Dedifferentiated amniotic fluid mesenchymal stem cell (primary cell): Measurements from ENCODE around the gene ANKRA2.
A peak's percentile ranks its signal among the peaks of the same experiment; 100 is the strongest.

Source experiments
- DNase-seq: peaks from one replicate; pipeline ENCODE4 v3.0.0-alpha.2; 2016; ENCODE audit errors: extremely low spot score

ANKRA2 gene

DNA sequence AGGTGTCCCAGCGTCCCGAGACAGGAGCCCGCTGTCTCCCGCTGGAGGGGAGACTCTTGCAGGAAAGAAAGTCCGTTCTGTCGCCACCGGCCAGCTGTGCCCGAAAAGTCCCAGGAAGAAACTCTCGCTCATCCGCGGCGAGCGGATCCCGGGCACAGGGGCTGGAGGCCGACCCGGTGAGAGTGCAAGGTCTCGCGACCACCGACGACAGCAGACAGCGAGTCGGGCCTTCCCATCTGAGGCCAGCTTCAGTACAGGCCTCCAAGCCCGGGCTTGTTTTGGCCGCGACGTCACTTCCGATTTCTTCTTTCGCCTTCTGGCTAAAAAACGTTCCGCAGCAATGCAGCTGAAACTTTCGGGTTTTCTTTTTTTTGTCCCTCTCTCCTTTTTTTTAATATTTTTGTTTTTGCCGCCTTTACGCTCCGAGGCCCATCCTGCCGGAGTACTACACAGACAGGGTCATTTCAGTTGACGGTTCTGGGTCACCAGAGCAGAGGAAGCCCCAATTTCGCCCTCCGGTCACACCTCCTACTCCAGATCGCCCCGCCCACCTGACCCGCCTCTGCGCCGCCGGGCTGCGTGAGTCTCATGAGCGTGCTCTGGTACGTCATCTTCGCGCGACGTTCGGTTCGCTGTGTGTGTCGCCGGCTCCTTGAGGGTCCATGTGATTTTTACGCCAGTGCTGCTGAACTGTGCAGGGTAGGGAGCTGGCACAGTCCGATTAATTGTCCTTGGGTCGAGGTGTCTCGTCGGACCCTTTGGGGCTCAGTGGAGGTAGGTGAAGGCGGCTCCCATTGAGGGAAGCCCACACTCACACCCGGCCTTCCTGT, at the start of gene ANKRA2, which contains the start of gene UTP15:
Gene ANKRA2 (minus strand): TSS at position 501 of the 830 bp plus-strand sequence. CDS start 2,758 bp downstream, outside the sequence.
Gene UTP15 (plus strand): TSS at position 605 of the 830 bp plus-strand sequence. CDS start 1,602 bp downstream, outside the sequence.
- DNase-seq = peak; percentile 98

DNA sequence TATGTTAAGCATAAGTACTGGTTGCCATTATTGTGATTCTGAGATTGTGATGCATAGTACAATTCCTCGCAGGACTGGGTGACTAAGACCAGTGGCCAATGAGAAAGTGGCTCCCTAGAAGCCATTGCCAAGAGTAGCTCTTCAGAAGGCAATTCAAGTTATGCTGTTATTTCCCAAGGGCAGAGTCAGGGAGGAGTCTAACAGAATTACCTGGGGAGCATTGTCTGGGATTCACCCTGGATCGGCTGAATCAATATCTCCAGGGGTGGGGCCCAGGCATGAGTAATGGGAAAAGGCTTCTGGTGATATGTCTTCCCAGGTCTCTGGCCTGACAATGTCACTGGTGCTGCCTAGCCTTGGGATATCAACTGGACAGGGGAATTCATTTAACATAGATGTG, 49.6 kb upstream of the ANKRA2 start:
- no peak for DNase-seq

DNA sequence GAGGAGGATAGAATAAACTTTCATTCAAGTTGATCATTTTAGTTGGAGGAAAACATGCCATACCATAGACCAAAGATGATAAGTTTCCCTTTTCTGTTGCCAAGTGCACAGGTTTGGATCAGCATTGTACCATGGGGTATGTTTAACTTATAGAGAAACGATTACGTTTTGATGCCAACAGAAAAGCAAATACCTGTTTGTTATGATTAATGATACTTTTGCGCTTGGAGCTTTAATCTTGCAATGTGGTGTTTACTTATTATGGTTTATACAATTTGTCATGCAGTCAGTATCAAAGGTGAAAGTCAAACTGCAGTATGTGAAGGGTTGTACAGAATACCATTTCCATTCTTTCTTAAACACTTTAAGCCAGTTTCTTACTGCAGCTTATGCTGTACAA, 47.4 kb upstream of the ANKRA2 start:
- no peak for DNase-seq

- DNase-seq = no peak
Measured at GRCh38 chr5:73607228-73607627, 41.8 kb upstream of the ANKRA2 start.

DNA sequence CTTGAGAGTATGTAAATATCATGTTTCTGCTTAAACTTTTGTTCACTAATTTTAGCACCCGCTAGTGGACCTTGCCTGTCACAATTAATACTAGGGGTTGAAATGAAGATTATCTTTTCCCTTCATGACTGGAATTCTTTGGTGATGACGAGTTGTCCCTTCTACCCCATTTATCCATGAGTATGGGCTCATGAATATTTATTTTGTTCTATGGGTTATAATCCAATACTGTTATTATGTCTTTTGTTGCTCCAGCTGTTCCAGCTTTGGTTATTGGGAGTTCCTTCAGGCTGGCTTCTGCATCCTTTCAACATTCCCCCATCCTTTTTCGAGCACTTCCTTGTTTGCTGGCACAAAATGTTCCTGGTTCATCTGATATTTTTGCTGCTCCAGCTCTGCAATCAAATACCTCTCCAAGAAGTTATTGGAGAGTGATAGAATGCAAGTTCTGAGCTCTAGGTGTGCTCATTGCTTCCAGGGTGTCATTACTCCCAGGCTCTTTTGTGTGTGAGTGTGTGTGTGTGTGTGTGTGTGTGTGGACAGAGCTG, 40.8 kb upstream of the ANKRA2 start:
- no peak for DNase-seq

DNA sequence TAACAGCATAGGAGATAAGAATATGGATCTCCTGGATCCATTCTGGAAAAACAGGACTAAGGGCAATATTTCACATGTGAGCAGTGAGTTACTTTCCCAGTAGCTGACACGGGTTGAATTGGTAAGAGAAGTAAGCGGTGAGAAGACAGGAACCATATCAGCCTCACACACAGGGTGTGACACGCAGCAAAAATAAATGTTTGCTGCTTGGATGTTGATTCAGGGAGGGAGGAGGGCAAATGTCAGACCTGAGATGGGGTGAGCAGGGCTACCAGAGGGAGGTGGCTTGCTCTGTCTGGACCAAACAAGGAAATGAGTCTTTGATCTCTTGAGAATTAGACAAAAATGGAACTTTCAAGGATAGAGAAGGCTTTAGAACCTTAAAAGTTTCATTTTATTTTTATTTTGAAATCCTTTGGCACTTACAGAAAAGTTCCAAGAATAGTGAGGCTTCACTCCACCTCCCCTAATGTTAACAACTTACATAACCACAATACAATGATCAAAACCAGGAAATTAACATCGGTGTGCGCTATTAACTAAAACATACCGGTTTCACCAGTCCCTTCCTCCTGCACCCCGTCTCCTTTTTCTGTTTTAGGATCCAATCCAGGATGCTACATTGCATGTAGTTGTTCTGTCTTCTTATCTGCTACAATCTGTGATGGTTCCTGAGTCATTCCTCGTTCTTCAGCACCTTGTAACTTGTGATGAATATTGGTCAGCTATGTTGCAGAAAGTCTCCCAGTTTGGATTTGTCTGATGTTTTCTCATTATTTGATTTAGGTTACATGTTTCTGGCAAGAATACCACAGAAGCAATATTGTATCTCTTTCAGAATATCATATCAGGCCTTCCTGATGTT, 40.0 kb upstream of the ANKRA2 start:
- no peak for DNase-seq

DNA sequence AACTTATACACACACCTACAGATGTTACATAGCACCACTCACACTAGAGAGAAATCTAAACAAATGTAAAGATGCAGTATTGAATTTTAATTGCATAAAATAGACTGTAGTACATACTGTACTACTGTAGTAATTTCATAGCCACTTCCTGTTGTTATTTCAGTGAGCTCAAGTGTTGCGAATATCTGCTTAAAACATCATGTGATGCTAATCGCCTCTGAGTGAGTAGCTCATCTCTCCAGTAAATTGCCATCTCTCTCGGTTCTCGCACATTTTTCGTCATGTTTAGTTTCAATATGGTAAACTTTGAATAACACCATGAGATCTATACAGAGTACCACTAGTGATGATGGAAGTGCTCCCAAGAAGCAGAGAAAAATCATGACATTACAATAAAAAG, 38.6 kb upstream of the ANKRA2 start:
- DNase-seq = no peak

DNA sequence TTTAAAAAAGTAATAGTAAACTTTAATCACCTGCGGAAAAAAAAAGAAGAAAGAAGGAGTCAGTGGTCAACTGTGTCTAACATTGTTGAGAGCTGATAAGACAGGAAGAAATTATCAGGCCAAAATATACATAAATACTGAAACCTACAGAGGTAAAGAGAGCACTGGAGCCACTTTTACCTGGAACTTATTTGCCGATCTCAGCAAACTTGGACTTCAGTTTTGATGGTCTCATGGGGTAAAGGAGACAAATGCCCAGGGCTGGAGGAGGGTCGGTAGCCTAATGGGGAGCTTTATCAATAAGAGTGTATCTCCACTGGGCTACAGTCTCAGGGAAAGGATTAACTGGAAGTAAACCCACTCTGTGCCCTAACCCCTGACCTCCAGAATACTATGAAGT, 33.9 kb upstream of the ANKRA2 start:
- no peak for DNase-seq

- no peak for DNase-seq
Measured at GRCh38 chr5:73596705-73597328, 31.4 kb upstream of the ANKRA2 start.

DNA sequence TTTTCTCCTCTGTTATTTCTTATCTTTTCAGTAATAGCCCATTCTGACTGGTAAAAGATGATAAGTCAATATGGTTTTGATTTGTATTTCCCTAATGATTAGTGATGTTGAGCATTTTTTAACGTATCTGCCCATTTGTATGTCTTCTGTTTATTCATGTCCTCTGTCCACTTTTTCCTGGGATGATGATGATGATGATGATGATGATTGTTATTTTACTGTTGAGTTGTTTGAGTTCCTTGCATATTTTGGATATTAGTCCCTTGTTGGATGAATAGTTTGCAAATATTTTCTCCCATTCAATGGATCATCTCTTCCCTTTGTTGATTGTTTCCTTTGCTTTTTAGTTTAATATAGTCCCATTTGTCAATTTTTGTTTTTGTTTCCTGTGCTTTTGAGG, 27.1 kb upstream of the ANKRA2 start:
- no peak for DNase-seq

DNA sequence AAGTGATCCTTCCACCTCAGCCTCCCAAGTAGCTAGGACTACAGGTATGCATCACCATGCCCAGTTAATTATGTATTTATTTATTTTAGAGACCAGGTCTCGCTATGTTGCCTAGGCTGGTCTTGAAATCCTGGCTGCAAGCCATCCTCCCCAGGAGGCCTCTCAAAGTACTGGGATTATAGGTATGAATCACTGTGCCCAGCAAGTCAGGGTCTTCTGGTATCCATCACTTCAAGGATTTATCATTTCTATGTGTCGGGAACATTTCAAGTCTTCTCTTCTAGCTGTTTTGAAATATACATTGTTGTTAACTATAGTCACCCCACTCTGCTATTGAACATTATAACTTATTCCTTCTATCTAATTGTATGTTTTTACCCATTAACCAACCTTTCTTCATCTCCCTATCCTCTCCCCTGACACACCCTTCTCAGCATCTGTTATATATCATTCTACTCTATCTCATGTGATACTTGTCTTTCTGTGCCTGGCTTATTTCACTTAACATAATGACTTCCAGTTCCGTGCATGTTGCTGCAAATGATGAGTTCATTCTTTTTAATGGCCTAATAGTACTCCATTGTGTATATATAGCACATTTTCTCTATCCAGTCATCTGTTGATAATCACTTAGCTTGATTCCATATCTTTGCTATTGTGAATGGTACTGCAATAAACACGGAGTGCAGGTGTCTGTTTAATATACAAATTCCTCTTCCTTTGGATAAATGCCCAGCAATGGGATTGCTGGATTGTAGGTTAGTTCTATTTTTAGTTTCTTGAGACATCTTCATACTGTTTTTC, 26.5 kb upstream of the ANKRA2 start:
- no peak for DNase-seq

DNA sequence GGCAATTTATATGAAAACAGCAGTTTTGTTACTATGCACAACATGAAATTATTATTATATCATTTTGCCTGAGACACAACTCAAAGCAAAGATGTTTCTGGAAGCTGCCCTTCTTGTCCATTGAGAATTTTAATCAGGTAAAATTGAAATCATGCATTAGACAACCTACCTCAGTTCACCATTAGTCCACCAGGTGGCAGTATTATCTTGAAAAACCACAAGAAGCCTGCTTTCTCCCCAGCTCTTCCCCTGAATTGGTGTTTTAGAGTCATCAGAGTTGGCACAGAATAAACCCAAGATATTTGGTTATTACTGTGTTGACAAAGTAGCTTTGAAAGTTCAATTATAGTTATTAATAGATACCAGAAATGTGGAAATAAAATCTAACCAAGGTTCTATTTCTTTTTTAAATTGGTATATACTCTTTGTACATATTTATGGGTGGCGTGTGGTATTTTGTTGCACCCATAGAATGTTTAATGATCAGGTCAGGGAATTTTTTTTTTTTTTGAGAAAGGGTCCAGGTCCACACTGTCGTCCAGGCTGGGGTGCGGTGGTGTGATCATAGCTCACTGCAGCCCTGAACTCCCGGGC, 25.8 kb upstream of the ANKRA2 start:
- peak; percentile 88 for DNase-seq

DNA sequence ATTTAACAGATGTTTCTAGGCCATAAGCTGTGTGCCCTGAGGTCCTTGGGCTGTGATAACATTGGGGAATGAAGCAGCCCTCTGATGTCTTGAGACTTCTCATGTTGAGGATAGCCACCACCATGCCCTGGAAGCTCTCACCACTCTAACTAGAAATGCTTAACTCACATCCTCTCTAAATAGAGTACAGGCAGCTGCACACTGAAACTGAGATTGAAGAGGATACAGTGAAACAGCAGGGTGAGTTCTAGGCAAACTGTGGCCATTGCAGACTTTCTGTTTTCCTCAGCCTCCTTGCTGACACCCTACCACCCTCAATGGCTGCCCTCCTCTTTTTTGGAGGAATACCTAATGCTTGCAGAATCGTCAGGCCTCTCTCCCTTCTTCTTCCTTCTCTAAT, 22.5 kb upstream of the ANKRA2 start:
- no peak for DNase-seq

DNA sequence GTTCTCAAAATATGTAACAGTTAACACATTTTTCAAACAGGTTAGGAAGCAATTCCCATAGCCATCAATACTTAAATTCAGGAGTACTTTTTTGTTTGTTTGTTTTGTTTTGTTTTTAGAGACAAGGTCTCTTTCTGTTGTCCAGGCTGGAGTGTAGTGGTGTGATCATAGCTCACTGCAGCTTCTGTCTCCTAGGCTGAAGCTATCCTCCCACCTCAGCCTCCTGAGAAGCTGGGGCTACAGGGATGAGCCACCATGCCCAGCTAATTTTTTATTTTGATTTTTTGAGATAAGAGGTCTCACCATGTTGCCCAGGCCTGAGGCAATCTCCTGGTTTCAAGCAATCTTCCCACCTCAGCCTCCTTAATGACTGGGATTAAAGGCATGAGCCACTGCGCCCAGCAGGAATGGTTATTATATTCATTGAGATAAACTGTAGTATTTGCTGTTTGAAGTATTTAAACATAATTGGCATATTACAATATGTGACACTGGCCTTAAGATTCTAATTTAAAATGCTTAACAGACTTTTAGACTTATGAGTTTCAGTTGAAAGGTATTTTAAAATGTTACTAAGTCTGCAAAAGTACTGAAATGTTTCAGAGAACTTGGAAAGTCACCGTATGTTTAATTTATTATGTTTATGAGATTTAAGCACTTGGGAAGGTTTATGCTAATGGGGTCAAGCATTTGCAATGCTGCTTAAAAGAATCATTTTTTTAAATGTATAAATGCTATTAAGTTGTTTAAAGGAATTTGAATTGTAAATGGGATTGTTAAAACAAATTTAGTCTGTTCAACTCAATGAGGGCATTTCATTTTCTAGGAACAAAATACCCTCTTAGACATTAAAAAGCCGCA, 17.1 kb upstream of the ANKRA2 start:
- DNase-seq = no peak

DNA sequence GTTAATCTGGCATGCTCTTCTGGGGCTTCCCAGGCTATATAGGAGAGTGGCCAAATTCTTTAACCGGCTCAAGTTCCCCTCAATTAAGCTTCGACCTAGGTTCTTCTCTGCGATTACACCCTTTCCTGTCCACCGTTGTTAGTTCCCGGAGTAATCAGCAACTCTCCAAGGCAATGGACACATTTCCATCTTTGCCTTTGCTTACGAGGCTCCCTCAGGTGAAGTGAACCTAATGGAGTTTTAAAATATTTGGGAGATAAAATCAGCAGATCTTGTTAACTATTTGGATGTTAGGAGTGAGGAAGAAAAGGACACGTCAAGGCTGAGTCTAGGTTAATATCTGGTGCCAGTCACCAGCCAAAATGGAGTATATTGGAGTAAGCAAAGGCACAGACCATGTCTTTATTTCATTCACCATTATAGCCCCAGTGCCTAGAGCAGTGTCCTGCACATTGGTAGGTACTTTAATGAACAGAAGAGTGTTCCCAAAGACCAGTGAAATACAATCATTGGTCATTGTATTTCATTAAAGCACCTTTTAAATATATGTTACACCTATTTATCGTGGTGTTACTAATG, 619 bp upstream of the ANKRA2 start:
- no peak for DNase-seq

DNA sequence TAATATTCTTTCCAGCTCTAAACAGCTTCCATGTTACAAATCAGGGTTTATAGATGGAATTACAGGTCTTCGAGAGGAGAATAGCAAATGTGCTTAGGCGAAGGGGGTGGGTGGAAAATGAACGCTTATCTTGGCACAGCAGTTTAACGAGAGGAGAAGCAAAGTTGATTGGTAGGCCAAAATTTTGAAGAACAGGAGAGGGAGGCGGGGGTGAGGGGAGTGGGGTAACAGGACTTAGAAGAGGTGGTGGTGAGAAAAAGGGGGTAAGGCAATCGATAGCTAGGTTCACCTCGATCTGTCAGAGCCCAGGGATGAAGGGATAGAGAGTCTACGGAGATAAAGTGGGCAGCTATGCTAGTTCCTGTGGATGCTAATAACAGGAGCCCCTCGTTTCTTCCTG, 764 bp downstream of the ANKRA2 start:
- no peak for DNase-seq

GRCh38 chr5:73564018-73564417, 1.4 kb downstream of the ANKRA2 start:
- DNase-seq = no peak

GRCh38 chr5:73558950-73559349, 6.5 kb downstream of the ANKRA2 start:
- DNase-seq = no peak

DNA sequence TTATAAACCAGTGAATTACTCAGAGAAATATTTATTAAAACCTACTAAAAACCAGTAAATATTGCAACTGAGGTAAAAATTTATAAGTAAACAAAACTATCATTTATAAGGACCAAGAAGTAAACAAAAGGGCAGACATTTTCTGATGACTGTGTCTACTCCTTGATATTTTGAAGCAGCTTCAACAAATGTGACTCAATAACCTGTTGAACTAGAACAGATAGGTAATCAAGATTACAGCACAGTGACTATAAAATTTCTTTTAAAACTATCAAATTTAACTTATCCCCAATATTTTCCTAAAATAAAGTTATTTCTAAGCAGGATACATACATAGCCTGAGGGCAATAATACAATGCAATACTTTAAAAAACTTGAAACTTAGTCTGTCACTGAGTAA, 12.8 kb downstream of the ANKRA2 start:
- DNase-seq = no peak
